IPS-18c (cell line): ENCODE results near the gene TTC3.

ENCODE experiments used
- H3K4me3 ChIP-seq: 2 replicates; pipeline ENCODE4 v1.7.0; 2013; ENCODE audit warnings: low read depth, mild to moderate bottlenecking, low read length, moderate library complexity; ENCODE audit not compliant: insufficient read depth
- H3K9me3 ChIP-seq: one replicate; pipeline ENCODE4 v1.6.1; 2013; ENCODE audit warnings: mild to moderate bottlenecking, low read length, moderate library complexity; ENCODE audit not compliant: control insufficient read depth, insufficient read depth

Gene TTC3

DNA sequence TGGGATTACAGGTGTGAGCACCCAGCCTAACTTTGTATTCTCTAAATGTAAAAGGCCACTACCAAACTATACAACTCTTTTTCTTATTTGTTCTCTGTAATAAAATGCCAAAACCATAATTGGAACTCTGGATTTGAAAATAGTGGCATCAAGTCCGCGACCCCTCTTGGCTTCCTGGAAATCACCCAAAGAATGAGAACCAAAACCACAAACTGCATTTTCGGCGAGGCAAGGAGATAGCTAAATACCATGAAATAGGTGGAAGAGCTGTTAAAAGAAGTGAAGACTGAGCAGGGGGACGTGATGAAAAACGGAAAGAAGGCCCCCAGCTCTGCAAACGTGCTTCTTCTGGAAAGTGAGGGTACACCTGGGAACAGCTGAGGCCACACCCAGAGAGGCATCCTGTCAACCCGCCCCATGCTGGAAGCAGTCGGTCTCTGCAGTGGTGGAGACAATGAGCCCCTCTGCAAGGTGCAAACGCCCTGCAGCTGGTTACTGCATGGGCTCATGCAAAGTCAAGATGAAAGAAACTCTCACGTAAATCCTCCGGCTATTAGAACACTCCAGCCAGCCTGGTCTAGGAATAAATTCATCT lies 171.5 kb downstream of the TTC3 start:
- Histone ChIP-seq H3K9me3 (no peaks in the 10 kb centered on the region), H3K4me3 (no peak overlapping the region)

DNA sequence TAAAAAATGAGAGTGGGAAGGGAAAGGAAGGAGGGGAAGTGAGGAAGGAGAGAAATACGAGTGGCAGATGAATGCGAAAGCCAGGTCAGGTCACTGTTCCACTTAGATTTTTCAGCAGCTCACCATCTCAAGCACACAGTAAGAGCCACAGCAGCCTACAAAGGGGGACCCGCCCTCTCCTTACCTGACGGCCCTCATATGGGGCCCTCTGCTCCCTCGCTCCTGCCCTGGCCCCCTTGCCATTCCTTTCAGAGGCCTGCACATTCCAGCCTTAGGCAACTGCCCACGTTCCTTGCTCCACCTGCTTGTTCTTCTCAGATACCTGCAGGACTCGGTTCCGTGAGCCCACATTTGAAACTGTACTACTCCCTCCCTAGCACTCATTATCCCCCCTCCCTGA lies 172.1 kb downstream of the TTC3 start:
- Histone ChIP-seq H3K9me3 (no peaks in the 10 kb centered on the region), H3K4me3 (no peak overlapping the region)

DNA sequence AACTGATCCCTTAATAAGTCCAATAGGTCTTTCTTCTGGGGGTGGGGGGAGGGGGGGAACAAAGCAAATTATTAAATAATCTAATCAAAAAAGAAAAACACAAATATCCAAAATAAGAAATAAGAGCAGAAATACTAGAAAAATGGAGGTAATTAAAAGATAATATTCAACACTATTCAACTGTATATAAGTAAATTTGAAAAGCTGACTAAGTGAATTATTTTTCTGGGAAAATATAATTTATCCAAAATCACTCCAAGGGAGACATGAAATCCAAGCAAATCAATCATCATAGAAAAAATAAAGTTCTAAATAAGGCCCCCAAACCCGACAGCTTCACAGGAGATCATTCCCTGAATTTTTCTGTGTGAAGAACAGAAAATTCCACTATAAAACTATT lies 175.2 kb downstream of the TTC3 start:
- H3K9me3 ChIP-seq, result no peaks in the 10 kb centered on the region
- H3K4me3 ChIP-seq, result no peak overlapping the region

GRCh38 chr21:37249112-37249904 lies 176.3 kb downstream of the TTC3 start:
- Histone ChIP-seq H3K9me3 (no peaks in the 10 kb centered on the region), H3K4me3 (no peak overlapping the region)

GRCh38 chr21:37251294-37251634 lies 178.2 kb downstream of the TTC3 start:
- Histone ChIP-seq H3K9me3 (no peaks in the 10 kb centered on the region), H3K4me3 (no peak overlapping the region)
